ENCODE data around the gene ZNF785. TPM values are rescaled to one million over a fixed set of nuclear protein-coding genes. Genes with fewer than 3 reads are reported as not detected.

The ZNF785 gene
- total RNA-seq, 1 donor = 15.3 TPM

DNA sequence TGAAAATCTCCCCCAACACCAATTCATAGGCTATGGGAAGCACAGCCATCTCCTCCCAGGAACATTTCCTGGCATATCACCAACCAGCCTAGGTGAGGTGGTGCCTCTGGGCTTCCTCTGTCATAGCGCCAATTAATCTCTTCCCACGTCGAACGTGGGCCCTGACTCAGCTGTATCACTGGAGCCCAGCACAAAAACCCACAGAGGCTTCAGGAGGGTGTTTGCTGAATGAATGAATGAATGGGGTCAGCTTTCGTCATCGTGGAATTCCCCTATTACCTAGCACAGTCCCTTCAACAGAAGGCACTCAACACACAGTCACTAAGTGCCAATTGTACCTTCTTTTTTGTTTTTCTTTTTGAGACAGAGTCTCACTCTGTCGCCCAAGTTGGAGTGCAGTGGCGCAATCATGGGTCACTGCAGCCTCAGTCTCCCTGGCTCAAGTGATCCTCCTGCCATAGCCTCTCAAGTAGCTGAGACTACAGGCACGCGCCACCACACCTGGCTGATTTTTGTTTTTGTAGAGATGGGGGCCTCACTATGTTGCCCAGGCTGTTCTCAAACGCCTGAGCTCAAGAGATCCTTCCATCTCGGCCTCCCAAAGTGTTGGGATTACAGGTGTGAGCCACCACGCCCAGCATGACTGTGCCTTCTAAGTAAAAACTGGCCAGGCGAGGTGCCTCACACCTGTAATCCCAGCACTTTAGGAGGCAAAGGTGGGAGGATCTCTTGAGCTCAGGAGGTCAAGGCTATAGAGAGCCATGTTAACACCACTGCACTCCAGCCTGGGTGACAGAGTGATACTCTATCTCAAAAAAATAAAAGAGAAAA lies 18.1 kb downstream of the ZNF785 start:
- peak in 1 of 3 donors; percentile 36 for DNase-seq (ENCODE audit: low read depth in 2 of 3, low spot score in 2 of 3)

DNA sequence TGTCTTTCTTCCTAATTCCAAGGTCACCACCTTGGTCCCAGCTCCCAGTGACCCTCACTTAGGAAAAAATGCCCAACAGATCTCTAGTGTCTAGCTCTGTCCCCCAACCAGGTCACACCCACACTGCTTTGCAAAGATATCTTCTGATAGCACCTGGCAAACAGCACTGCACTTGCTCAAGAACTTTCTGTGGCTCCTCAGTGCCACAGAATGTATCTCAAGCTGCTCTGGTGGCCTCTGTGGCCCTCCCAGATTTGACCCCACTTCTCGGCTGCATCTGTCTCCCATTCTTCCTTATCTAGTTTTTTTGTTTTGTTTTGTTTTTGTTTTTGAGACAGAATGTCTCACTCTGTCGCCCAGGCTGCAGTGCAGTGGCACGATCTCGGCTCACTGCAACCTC lies 19.0 kb downstream of the ZNF785 start:
- no peak for DNase-seq (ENCODE audit: low read depth in 2 of 3, low spot score in 2 of 3)

DNA sequence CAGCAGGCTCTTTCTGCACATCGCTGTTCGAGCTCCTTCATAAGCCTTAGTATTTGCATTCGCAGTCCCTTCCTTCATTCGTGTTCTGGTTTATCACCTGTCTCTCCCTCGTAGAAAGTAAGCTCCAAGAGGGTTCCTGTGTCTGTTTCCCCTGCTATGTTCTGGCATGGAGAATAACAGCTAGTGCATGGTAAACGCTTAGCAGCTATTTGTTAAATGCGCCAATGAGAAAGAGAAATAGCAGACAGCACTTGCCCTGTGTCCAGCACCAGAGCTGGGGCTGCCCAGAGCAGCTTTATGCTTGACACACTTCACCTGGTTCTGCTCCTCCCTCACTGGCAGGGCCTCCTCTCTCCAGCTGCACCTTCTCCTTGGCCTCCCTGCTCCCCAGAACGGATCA lies 19.5 kb downstream of the ZNF785 start:
- DNase-seq (ENCODE audit: low read depth in 2 of 3, low spot score in 2 of 3) = no peak

DNA sequence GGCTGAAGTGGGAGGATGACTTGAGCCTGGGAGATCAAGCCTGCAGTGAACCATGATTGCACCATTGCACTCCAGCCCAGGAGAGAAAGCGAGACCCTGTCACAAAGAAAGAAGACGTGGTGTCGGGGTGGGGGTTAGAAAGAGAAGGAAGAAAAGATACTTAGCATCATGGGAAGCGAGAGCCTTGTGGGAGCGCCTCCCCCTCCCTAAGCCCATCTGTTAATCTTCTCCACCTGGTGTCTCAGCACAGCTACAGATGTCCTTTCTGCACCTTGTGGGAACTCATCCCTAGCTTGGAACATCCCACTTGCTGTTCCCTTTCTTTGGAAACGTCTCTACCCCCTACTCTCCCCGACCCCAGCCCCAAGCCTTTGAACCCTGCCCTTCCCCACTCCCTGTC lies 20.0 kb downstream of the ZNF785 start:
- DNase-seq (ENCODE audit: low read depth in 2 of 3, low spot score in 2 of 3) = no peak

DNA sequence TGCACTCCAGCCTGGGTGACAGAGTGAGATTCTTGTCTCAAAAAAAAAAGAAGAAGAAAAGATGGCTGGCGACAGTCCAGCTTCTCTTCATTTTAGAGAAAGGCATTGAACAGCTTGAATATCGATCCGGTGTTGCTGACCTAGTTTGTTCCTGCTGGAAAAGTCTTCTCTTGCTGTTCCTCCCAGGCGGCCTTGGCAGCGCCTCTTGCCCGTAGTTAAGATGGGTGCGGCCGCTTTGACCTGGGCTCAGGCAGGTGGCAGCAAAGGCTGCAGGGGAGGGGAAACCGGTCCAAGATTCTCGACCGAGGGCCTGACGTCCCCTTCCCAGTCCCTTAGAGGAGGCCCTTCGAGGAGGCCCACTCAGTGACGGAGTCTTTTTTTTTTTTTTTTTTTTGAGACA lies 23.5 kb downstream of the ZNF785 start:
- no peak for DNase-seq (ENCODE audit: low read depth in 2 of 3, low spot score in 2 of 3)

DNA sequence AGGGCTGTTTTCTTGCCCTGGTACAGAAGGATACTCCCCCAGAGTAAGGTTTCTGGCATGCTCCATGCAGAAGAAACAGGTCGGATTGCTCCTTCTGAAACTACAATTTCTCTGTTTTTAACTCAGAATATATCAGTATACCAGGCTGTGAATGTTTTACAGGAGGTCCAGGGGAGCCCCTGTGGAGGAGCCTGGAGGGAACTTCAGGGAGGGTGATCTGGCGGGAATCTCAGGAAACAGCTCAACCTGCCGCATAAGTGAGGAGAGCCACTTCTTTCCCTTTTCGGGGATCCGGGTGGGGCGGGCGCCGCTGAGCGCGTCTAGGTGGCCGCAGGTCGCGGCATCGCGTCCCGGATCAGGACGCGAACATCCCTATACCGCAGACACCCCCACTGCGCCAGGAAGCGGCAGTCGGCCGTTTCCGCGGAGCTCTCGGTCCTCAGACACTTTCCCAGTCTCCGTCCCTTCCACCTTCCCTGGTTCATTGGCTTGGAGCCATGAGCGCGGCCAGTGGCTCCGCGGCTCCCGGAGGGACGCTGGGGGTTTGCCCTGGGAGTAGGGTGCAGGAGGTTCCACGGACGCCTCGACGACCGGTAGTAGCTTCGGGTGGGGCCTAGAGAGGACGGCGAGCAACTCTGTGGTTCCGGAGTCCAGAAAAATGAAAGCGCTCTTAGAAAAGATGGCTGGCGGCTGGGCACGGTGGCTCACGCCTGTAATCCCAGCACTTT lies 24.2 kb downstream of the ZNF785 start:
- peak in 1 of 3 donors; percentile 39 for DNase-seq (ENCODE audit: low read depth in 2 of 3, low spot score in 2 of 3)

DNA sequence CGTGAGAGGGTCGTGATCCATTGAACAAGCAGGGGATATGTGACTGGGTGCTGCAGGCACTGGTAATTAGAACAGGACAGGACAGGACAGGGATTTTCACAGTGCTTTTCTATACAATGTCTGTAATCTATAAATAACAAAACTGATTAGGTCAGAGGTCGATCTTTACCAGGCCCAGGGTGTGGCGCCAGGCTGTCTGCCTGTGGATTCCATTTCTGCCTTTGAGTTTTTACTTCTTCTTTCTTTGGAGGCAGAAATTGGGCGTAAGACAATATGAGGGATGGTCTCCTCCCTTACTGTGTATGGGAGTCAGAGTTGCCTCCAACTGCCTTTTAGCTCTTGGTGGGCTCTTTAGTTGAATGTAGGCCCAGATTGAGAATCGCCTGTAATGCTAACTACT lies 25.8 kb downstream of the ZNF785 start:
- no peak for DNase-seq (ENCODE audit: low read depth in 2 of 3, low spot score in 2 of 3)

DNA sequence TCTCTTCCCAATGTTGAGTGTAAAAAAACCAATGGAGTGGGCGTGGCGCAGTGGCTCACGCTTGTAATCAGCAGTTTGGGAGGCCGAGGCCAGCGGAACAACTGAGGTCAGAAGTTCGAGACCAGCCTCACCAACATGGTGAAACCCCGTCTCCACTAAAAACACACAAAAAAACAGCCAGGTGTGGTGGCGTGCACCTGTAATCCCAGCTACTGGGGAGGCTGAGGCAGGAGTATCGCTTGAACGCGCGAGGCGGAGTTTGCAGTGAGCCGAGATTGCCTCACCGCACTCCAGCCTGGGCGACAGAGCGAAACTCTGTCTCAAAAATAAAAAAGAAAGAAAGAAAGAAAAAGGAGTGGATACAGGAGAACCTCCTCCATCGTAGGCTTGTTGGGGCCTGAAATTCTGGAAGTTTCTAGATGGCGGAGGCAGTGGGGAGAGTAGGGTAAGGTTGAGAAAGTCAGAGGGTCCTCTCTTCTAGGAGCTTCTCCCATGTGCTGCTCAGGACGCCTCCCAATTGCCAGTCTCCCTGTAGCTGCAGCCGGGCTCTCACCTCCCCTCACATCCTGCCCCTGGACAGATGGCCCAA lies 26.6 kb downstream of the ZNF785 start:
- DNase-seq (ENCODE audit: low read depth in 2 of 3, low spot score in 2 of 3) = no peak

DNA sequence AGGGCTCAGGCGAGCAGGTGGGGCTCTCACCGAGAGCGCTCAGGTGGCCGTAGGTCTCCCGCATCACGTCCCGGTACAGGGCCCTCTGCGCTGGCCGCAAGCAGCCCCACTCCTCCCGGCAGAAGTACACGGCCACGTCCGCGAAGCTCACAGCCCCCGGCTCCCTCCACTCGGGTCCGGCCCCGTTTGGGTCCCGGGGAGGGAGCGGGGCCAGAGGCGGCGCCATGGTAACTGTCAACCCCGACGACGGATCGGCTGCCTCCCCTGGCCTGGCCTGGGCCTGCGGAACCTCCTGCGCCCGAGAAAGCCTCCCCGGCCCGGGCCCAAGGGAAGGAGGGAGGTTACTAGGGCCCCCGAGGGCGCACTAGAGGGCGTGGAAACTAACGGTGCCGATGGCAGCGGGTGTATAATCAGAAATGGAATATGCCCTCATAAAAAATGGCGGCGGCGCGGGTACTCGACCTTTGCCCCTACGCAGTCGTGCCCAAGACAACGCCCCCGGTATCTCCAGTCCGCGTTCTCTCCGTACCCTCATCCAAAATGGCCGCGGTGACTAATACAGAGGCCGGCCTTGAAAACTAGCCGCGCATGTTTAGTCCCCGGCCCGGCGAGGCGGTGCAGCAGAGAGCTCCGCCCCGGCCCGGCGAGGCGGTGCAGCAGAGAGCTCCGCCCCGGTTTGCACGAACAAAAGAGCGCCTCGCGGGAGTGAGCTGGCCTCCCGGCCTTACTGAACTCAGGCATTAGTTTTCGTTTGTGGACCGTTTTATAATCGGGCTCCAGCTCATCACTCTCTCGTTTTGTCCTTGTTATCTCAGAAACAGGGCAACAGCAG lies 27.3 kb downstream of the ZNF785 start, which contains the start of gene ZNF764:
ZNF764 (minus strand) TSS at position 418 of the 832 bp plus-strand sequence; CDS start at position 226, 192 bp downstream.
- DNase-seq (ENCODE audit: low read depth in 2 of 3, low spot score in 2 of 3) = peak; percentile 87 to 98 (median 98)

DNA sequence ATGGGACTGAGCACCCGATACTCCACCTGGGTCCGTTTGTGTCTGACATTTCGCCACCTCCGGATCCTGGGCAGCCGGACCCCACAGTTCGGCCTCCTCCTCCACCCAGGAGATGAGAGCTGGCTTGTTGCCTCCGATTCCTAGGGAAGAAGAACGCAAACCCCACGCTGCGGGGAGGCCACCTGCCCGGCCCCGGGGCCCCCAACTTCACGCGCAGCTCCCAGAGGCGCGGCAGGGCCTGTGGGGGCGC lies 27.9 kb downstream of the ZNF785 start:
- DNase-seq (ENCODE audit: low read depth in 2 of 3, low spot score in 2 of 3) = no peak

DNA sequence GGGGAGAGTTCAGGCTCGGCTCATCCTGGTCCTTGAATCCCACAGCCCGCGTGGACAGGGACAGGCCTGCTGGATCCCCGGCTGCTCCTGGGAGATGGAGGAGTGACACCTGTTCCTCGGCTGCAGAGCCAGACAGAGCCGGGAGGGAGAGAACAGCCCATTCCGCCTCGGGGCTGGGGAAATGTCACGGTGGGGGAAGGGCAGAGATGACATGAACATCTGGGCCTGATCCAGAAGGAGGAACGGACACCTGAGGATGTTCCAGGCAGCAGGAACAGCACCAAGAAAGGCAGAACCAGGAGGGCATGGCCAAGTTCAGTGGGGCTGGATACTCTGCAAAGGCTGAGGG lies 29.4 kb downstream of the ZNF785 start:
- no peak for DNase-seq (ENCODE audit: low read depth in 2 of 3, low spot score in 2 of 3)

DNA sequence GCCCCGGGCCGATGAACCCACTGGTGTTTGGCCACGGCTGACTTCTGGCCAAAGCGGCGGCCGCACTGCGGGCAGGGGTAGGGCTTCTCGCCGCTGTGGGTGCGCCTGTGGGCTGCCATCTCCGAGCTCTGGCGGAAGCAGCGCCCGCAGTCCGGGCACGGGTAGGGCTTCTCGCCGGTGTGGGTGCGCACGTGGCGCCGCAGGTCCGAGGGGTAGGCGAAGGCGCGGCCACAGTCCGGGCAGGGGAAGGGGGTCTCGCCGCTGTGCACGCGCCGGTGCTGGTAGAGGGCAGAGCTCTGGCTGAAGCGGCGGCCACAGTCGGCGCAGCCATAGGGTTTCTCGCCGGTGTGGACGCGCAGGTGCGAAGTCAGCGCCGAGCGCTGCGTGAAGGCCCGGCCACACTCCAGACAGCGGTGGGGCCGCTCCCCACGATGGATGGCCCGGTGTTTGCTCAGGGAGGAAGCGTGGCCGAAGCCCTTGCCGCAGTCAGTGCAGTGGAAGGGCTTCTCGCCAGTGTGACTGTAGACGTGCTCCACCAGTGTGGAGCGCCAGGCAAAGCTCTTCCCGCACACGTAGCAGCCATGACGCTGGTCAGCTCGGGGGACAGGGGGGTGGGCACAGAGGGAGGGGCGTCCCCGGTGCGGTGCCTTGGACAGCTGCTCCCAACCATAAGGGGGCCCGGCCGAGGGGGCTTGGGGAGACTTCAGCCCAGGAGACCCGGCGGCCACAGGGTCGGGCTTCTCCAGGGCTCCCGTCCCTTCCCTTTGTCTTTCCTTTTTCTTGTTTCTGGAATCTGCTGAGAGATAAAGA lies 30.0 kb downstream of the ZNF785 start:
- no peak for DNase-seq (ENCODE audit: low read depth in 2 of 3, low spot score in 2 of 3)

DNA sequence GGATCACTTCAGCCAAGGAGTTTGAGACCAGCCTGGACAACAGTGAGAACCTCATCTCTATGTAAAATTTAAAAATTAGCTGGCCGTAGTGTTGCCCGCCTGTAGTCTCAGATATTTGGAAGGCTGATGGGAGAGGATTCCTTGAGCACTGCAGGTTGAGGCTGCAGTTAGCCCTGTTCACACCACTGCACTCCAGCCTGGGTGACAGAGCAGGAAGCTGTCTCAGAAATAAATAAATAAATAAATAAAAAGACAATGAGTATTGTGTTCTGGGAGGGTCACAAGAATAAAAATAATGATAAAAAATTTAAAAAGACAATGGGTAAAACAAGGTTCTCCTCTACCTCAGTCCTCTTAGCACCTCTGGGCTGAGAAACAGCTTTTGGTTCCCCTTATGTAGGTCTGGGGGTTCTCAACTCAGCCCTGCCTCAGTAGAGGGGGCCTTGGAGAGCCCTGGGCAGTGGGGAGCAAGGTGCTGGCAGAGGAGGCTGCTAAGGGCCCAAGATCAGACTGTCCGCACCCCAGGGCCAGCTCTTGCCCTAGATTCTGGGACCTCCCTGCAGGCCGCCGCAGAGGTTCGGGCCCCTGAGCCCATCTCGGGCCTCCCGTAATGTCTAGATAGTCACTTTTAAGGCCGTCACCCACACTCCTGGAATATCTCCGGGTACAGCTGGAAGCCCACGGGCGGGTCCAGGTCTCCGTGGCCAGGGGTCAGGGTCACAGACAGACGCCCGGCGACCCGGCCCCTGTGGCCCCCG lies 30.8 kb downstream of the ZNF785 start:
- no peak for DNase-seq (ENCODE audit: low read depth in 2 of 3, low spot score in 2 of 3)

DNA sequence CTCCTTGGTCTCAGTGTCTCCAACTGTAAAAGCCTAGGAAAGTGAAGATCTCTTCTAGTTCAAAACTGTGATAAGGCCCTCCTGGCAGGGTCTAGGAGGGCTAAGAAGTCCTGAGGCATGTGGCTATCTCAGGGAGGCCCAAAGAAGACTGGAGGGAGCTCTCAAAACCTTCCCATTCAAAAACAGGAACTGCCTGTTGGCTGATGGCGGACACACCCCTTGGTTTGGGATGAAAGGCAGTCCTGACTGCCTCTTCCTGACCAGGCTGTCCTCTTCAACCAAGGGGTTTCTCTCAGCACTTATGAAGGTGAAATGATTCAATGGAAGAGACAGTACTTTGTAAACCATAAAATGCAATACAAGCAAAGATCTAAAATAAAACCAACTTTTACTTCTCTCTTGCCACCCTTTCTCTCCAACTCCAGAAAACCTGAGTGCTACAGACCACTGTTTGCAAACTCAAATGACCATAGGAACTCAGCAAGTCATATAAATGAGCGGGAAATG lies 32.1 kb downstream of the ZNF785 start:
- DNase-seq (ENCODE audit: low read depth in 2 of 3, low spot score in 2 of 3) = no peak

DNA sequence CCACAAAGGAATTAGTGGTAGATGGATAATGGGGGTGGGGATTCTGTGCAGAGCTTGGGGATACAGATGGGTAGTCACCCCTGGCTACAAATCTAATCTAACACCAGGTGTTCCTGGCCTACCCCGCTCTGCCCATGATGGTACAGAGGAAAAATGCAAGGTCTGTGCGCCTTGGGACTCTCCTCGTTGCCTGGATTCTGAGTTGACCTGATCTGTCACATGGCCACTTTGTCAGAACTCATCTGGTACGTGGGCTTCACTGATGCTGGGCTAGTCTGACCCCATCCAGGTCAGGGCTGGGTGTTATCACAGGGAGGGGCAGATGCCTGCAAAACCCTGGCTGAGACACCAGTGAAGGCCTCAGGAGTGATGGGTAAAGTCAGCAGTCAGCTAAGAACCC lies 32.5 kb downstream of the ZNF785 start:
- no peak for DNase-seq (ENCODE audit: low read depth in 2 of 3, low spot score in 2 of 3)

DNA sequence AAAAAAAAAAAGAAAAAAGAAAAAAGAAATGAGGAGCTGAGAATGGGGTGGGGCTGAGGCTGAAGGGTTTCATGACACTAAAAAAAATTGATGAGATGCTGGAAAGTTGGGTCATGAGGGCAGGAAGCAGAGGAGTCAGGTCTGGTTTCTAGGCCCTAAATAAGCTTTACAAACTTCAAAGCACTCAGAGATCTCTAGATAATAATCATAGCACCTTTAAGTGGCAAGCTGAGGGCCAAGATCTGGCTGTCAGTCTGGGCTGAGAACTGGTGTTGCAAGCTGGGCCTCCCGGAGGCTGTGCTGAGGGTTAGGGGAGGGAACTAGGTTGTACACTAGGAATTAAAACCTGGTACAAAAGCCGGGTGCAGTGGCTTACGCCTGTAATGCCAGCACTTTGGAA lies 33.7 kb downstream of the ZNF785 start:
- DNase-seq (ENCODE audit: low read depth in 2 of 3, low spot score in 2 of 3) = peak in 1 of 3 donors; percentile 43

DNA sequence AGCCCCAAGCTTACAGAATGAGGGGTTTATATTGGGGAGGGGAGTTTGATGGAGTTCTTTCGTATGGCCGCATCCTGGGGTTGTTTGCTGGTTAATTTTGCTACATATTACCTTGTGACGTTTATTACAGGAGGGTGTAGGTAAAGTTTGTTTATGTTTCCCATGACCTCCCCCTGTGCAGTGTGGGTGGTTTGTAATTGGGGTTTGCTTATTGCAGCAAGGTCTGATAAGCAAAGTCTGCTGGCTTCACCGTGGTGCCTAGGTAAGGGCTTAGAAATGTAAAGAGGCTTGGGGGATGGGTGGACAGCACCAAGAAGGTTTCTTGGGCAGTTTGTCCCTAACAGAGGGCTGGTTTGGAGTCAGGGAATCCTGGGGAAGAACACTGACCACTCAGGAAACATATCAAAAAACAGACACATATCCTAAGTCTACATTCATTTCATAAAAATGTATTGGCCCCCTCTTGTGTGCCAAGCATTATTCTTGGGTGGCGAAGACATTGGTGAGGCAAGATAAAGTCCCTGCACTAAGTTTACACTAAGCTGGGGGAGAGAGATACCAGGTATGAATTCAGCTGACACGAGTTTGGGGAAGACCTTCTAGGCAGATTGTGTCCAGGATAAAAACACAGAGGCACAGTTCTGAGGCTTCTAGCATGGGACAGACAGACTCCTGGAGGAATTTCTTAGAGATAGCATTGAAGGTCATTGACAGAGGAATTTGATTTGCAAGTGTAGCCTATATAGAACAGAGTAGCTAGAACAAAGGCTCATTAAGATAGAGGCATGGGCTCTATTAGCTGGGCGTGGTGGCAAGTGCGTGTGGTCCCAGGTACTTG lies 36.9 kb downstream of the ZNF785 start:
- DNase-seq (ENCODE audit: low read depth in 2 of 3, low spot score in 2 of 3) = no peak

DNA sequence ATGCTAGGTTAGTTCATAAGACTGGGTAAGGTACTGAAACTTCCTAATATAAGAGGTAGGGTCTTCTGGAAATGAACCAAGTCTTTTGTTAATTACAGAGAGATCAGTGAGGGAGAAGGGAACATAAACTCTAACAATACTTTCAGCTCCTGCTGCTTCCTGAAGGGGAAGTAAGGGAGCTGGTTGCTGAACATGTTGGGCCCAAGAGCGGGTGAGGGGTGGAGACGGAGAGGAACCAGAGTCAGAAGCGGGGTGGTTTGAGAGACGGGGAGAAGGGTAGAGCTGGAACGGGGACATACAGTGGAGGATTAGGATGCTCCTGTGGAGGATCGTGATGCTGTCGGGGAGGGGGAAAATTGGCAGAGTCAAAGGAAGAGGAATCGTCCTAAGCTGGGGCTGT lies 39.4 kb downstream of the ZNF785 start:
- no peak for DNase-seq (ENCODE audit: low read depth in 2 of 3, low spot score in 2 of 3)

DNA sequence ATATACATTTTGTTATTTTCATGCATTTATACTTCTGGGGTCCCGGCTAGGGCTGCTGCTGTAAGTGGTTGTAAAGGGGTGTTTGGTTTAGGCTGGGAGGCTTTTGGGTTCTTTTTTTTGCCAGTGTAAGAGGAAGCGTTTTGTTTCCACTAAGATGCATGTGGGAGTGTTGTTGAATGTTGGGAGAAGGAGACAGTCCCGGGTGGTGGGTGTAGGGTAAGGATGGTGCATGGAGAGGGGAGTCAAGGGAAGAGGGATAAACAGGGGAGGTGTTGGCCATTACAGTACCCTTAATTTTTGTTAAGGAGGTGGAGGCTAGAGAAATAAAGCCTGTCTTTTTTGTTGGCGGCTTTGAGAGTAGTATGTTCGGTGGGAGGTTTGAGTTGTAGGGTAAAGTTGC lies 42.4 kb downstream of the ZNF785 start:
- DNase-seq (ENCODE audit: low read depth in 2 of 3, low spot score in 2 of 3) = no peak
